Measurements from ENCODE around the gene DHX16. TPM values are rescaled to one million over a fixed set of nuclear protein-coding genes. Genes with fewer than 3 reads are reported as not detected.

The DHX16 gene
- total RNA-seq, 4 donors from 2014 or later = 25.8 to 36.2 (median 31.4) TPM

DNA sequence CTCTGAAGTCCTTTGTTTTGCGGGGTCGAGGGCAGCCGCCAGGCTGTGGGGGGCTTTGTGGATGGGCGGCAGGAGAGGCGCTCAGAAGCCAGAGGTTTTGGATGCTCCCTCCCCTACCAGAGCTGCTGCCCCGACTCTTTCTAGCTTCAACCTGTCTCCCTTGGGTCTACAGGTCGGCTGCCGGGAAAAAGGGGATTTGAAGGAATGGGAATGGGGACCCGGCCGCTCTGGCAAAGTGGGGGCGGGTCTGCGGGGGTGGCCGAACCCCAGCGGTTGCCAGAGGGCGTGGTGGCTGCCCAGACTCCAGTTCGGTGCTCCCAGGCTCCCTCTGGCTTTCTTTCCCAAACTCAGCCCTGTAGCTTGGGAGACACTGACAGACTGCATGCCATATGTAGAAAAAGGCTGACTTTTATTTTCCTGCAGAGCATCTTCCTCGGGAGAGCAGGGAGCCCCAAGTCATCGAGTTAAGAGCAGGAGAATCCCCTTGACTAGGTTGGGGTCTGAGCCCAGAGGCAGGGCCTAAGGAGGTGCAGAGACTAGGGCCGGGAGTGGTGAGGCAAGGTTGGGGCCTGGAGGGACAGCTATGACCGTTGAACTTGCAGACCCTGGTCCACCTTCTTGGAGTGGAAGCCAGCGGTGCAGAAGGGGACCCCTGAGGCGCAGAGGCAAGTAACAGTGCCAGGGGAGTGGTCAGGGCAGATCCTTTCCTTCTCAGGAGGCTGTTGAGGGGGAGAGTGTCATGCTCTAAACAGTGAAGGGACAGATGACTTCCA is 15.0 kb upstream of the DHX16 start:
- H3K4me1 ChIP-seq = peaks cover 4 to 70% (median 42%) of the 10 kb centered on the region in 3 donors
- ATAC-seq = no peak

DNA sequence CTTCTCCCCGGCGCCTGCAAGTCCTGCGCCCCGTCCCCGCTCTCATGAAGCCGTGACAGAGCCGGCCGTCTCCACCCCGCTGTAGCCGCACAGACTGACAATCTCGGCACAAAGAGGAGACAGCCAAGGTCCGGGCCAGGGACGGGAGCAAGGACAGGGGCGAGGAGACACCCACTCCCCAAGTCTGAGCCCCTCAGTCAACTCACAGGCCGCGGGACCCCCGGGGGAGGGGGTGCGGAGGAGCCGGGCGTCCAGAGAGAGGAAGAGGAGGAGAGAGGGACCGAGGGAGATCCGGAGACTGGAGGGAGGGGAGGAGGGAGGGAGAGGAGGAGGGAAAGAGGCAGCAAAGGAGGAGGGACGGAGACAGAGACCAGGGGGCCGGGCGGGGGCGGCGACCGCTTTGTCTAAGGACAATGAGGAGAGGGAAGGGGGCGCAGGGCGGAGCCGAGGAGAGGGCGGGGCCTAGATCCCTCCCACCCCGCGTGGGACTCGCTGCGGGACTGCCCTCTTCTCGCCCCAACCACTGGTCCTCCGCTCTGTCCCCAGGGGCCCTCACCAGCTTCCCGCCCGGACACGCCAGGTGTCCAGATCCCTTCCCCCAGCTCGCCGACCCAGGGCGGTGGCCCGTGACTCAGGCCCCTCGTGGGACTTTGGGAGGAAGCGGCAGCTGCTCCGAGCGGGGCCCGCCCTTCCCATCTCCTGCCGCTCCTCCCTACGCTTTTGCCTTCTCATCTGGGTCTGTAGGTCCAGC is 14.3 kb upstream of the DHX16 start:
- Histone ChIP-seq H3K4me3 (peak overlapping the region; percentile 91 to 92), H3K36me3 (no peaks in the 10 kb centered on the region), H3K9me3 (no peaks in the 10 kb centered on the region), H3K4me1 (peaks cover 4 to 78% (median 48%) of the 10 kb centered on the region in 3 donors), H3K27me3 (no peaks in the 10 kb centered on the region), H3K27ac (peak overlapping the region; percentile 92 to 100 (median 98))
- peak; percentile 78 for ATAC-seq
- TF ChIP-seq POLR2A (IDR thresholded peaks at IDR 0.05) (peak; percentile 35 to 43), EP300 (IDR thresholded peaks at IDR 0.05) (no peak), POLR2AphosphoS5 (IDR thresholded peaks at IDR 0.05) (peak; percentile 97)
- TF ChIP-seq, protein P1, sequence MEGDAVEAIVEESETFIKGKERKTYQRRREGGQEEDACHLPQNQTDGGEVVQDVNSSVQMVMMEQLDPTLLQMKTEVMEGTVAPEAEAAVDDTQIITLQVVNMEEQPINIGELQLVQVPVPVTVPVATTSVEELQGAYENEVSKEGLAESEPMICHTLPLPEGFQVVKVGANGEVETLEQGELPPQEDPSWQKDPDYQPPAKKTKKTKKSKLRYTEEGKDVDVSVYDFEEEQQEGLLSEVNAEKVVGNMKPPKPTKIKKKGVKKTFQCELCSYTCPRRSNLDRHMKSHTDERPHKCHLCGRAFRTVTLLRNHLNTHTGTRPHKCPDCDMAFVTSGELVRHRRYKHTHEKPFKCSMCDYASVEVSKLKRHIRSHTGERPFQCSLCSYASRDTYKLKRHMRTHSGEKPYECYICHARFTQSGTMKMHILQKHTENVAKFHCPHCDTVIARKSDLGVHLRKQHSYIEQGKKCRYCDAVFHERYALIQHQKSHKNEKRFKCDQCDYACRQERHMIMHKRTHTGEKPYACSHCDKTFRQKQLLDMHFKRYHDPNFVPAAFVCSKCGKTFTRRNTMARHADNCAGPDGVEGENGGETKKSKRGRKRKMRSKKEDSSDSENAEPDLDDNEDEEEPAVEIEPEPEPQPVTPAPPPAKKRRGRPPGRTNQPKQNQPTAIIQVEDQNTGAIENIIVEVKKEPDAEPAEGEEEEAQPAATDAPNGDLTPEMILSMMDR (IDR thresholded peaks at IDR 0.05) = no peak
- 0% methylated on average over 6 to 8 of the region's 52 CpGs for WGBS, 2 donors (ENCODE audit: low coverage in 1 of 2)

More for the DNA sequence above, 15.0 kb upstream of the DHX16 start:
- Histone ChIP-seq H3K4me3 (peak overlapping the region; percentile 91 to 92), H3K9me3 (no peaks in the 10 kb centered on the region), H3K27ac (peak overlapping the region; percentile 92 to 100 (median 98)), H3K36me3 (no peaks in the 10 kb centered on the region), H3K27me3 (no peaks in the 10 kb centered on the region)
- no peak for TF ChIP-seq POLR2A (IDR thresholded peaks at IDR 0.05)
- TF ChIP-seq, protein P1 (IDR thresholded peaks at IDR 0.05) = peak in 1 of 4 experiments; percentile 64
- 0% methylated on average over 6 of the region's 22 CpGs; no CpG with 5 or more reads in 1 of the 2 donors for WGBS, 2 donors (ENCODE audit: low coverage in 1 of 2)

DNA sequence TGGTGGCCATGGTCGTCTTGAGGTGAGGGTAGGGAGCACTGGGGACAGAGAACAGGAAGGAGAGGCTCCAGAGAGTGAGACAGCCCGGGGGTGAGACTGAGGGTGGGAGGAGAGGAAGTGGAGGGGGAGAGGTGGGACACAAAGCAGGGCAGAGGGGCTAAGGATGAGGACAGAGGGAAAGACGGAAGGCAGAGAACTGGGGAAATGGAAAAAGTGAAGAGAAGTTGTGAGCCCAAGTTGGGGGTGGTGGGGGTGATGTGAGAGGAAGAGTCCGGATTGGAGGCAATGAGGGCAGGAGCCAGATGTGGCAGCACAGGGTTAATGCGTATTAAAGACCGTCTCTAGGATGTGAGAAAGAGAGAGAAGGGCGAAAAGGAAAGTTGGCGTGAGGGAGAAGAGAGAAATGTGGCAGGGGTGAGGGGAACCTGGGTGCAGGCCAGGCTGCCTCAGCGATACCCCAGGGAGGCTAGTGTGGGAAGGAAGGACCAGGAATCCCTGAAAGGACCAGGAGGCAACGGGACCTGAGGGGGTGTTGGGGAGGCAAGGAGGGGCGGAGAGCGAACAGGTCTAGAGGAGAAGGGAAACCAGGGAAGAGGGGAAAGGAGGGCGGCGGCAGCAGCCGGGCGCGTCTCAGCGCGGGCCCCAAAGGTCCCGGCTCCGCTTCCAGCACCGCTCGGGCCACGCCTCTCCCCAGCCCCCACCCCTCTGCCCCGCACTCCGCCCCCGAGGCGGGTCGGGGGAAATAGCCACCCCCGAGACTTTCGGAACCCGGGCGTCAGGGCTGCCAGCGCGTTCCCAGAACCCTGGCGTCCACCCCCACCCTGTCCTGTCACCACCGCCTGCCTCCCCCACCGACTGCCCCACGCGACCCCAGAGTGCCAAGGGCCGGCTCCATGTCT is 13.5 kb upstream of the DHX16 start, which contains the start of gene PPP1R18:
Gene PPP1R18 (minus strand): TSS at position 637 of the 899 bp plus-strand sequence. CDS start 627 bp downstream, at position 10.
- Histone ChIP-seq H3K9me3 (no peaks in the 10 kb centered on the region), H3K27me3 (no peaks in the 10 kb centered on the region), H3K36me3 (no peaks in the 10 kb centered on the region), H3K27ac (peak within 1 kb of the TSS; percentile 92 to 100 (median 98)), H3K4me3 (peak within 1 kb of the TSS; percentile 91 to 92), H3K4me1 (peaks cover 4 to 81% (median 48%) of the 10 kb centered on the region in 3 donors)
- TF ChIP-seq POLR2A (IDR thresholded peaks at IDR 0.05) = peak in 1 of 2 donors; percentile 42
- TF ChIP-seq EP300 (IDR thresholded peaks at IDR 0.05) = no peak
- TF ChIP-seq POLR2AphosphoS5 (IDR thresholded peaks at IDR 0.05) = peak; percentile 74
- TF ChIP-seq, protein P1 (IDR thresholded peaks at IDR 0.05) = no peak
- ATAC-seq = peak; percentile 43
- WGBS, 2 donors (ENCODE audit: low coverage in 1 of 2) = 0 to 2% methylated on average over 8 to 11 of the region's 41 CpGs

DNA sequence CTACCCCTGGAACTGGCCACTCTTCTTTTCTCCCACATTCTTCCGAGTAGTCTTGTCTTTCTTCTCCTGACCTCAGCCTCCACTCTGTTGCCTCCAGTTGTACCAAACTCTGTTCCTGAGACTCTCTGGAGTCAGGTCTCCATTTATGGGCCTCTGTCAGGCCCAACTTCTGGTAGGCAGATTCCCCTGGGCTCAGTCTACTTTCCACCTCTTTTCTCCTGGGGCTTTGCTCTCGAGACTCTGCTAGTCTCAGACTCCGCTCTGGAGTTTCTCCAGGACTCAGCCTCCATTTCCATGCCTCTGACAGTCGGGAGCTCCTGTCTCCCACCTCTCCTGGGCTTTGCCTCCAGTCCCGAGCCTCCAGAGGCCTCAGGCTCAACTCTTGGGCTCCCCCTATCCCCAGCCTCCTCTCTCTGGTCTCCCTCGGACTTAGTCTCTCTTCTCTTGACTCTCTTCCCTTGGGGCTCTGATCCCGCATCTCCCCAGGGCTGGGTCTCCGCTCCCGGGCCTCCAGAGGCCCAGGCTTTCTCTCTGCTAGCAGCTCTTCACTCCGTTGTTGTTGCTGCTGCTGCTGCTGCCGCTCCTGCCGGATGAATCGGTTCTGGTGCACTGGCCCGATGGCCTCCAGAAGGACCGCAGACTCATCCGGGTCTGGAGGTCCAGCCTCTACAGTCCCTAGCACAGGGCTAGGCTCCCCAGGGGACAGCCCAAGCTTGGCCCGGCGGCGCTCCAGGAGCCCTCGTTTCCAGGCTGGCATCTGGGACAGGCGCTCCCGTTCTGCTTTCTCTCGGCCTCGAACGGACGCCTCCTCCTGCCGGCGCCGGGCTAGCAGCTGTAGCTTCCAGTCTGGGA is 12.6 kb upstream of the DHX16 start:
- 3 to 10% methylated on average over 6 to 9 of the region's 29 CpGs for WGBS, 2 donors (ENCODE audit: low coverage in 1 of 2)
- H3K36me3 ChIP-seq = peaks cover 0 to 6% of the 10 kb centered on the region in 2 donors
- no peak for ATAC-seq
- TF ChIP-seq, protein P1 (IDR thresholded peaks at IDR 0.05) = peak in 1 of 4 experiments; percentile 35
- no peak for TF ChIP-seq POLR2A (IDR thresholded peaks at IDR 0.05)
- H3K27ac ChIP-seq = peak overlapping the region; percentile 92 to 100 (median 98)
- no peaks in the 10 kb centered on the region for H3K27me3 ChIP-seq
- H3K4me1 ChIP-seq = peaks cover 4 to 85% (median 55%) of the 10 kb centered on the region in 3 donors
- no peaks in the 10 kb centered on the region for H3K9me3 ChIP-seq
- peak overlapping the region; percentile 91 to 92 for H3K4me3 ChIP-seq

Measured in gastroesophageal sphincter (tissue), 4 donors.